Neural progenitor cell (in vitro differentiated cells): Measurements from ENCODE around the gene MARCHF4. TPM values are rescaled to one million over a fixed set of nuclear protein-coding genes. Genes with fewer than 3 reads are reported as not detected.

ENCODE experiments used
- DNase-seq: peaks from one replicate; pipeline ENCODE4 v3.0.0-alpha.2; 2016; ENCODE audit warnings: low spot score
- H2AFZ ChIP-seq: fragments of 200-600 bp; sonication (generic); replicated peaks from 2 replicates; pipeline ENCODE4 v1.6.1; 2016; ENCODE audit warnings: antibody characterized with exemption
- H3F3A ChIP-seq: fragments of 200-600 bp; sonication (generic); 2 replicates; pipeline ENCODE4 v1.6.1; 2016; ENCODE audit warnings: antibody characterized with exemption, low read depth
- H3K27ac ChIP-seq: fragments of 200-600 bp; sonication (generic); 2 replicates; pipeline ENCODE4 v1.5.1; 2016; ENCODE audit warnings: mild to moderate bottlenecking
- H3K27me3 ChIP-seq: fragments of 200-600 bp; sonication (generic); 2 replicates; pipeline ENCODE4 v1.6.1; 2016; ENCODE audit warnings: mild to moderate bottlenecking, moderate library complexity
- H3K36me3 ChIP-seq: fragments of 200-600 bp; sonication (generic); 2 replicates; pipeline ENCODE4 v1.5.1; 2016
- H3K4me1 ChIP-seq: fragments of 200-600 bp; sonication (generic); 2 replicates; pipeline ENCODE4 v1.6.1; 2016; ENCODE audit warnings: mixed run types
- H3K4me2 ChIP-seq: fragments of 200-600 bp; sonication (generic); 2 replicates; pipeline ENCODE4 v1.6.1; 2016
- H3K4me3 ChIP-seq: fragments of 200-600 bp; sonication (generic); 2 replicates; pipeline ENCODE4 v1.5.1; 2016
- H3K79me2 ChIP-seq: fragments of 200-600 bp; sonication (generic); 2 replicates; pipeline ENCODE4 v1.6.1; 2016; ENCODE audit warnings: low read depth
- H3K9ac ChIP-seq: fragments of 200-600 bp; sonication (generic); 2 replicates; pipeline ENCODE4 v1.6.1; 2016
- H3K9me3 ChIP-seq: fragments of 200-600 bp; sonication (generic); 2 replicates; pipeline ENCODE4 v1.5.1; 2016; ENCODE audit warnings: low read depth
- H4K20me1 ChIP-seq: fragments of 200-600 bp; sonication (generic); 2 replicates; pipeline ENCODE4 v1.6.1; 2016; ENCODE audit warnings: low read depth
- H3K27ac Mint-ChIP-seq: 3 replicates; pipeline ENCODE4 v1.8.0; 2021; ENCODE audit warnings: mixed read lengths
- H3K27me3 Mint-ChIP-seq: 2 replicates; pipeline ENCODE4 v1.8.0; 2022; ENCODE audit warnings: low read depth, mild to moderate bottlenecking, inconsistent platforms, moderate library complexity, mixed read lengths; ENCODE audit not compliant: insufficient read depth
- H3K36me3 Mint-ChIP-seq: 3 replicates; pipeline ENCODE4 v1.8.0; 2021; ENCODE audit warnings: mixed read lengths
- H3K4me1 Mint-ChIP-seq: 3 replicates; pipeline ENCODE4 v1.8.0; 2021; ENCODE audit warnings: mixed read lengths
- H3K4me3 Mint-ChIP-seq: 3 replicates; pipeline ENCODE4 v1.8.0; 2021; ENCODE audit warnings: mild to moderate bottlenecking, moderate library complexity, mixed read lengths
- H3K9me3 Mint-ChIP-seq: 3 replicates; pipeline ENCODE4 v1.8.0; 2020; ENCODE audit warnings: mixed read lengths
- EZH2 ChIP-seq: fragments of 200-600 bp; sonication (generic); IDR thresholded peaks from 2 replicates; pipeline ENCODE4 v1.6.1; 2017; ENCODE audit warnings: antibody characterized with exemption, mild to moderate bottlenecking, moderate library complexity
- EZH2phosphoT487 ChIP-seq: fragments of 200-600 bp; sonication (generic); IDR thresholded peaks from 2 replicates; pipeline ENCODE4 v1.6.1; 2017; ENCODE audit warnings: antibody characterized with exemption
- total RNA-seq: library from RNA; depleted of rRNA; stranded (reverse); fragments of >200 nt; gene quantifications from 2 replicates; pipeline ENCODE4 v1.2.3, GENCODE V29; 2015; ENCODE audit warnings: low replicate concordance
- TF ChIP-seq, protein P1 (sequence below): fragments of 200-600 bp; sonication (generic); IDR thresholded peaks from 2 replicates; pipeline ENCODE4 v1.5.1; 2017; ENCODE audit warnings: antibody characterized with exemption, mild to moderate bottlenecking

MARCHF4 gene
- total RNA-seq, 1 donor from 2014 or later: 0.26 TPM

- Histone ChIP-seq H3K27ac (no peak overlapping the region), H2AFZ (no peak overlapping the region), H3K36me3 (no peaks in the 10 kb centered on the region), H3K4me2 (no peak overlapping the region), H3K4me1 (peaks cover 17% of the 10 kb centered on the region), H3K79me2 (no peaks in the 10 kb centered on the region), H3K27me3 (no peaks in the 10 kb centered on the region), H3K9ac (no peak overlapping the region), H3K4me3 (no peak overlapping the region), H4K20me1 (no peaks in the 10 kb centered on the region), H3F3A (peaks cover 15% of the 10 kb centered on the region), H3K9me3 (no peaks in the 10 kb centered on the region)
- peaks cover 40% of the 10 kb centered on the region for H3K4me1 Mint-ChIP-seq
- no peaks in the 10 kb centered on the region for H3K36me3 Mint-ChIP-seq
- TF ChIP-seq, protein P1, sequence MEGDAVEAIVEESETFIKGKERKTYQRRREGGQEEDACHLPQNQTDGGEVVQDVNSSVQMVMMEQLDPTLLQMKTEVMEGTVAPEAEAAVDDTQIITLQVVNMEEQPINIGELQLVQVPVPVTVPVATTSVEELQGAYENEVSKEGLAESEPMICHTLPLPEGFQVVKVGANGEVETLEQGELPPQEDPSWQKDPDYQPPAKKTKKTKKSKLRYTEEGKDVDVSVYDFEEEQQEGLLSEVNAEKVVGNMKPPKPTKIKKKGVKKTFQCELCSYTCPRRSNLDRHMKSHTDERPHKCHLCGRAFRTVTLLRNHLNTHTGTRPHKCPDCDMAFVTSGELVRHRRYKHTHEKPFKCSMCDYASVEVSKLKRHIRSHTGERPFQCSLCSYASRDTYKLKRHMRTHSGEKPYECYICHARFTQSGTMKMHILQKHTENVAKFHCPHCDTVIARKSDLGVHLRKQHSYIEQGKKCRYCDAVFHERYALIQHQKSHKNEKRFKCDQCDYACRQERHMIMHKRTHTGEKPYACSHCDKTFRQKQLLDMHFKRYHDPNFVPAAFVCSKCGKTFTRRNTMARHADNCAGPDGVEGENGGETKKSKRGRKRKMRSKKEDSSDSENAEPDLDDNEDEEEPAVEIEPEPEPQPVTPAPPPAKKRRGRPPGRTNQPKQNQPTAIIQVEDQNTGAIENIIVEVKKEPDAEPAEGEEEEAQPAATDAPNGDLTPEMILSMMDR: no peak
- no peak for TF ChIP-seq EZH2
- no peak for TF ChIP-seq EZH2phosphoT487
- peaks cover 19% of the 10 kb centered on the region for H3K27me3 Mint-ChIP-seq
- DNase-seq: no peak
- peak overlapping the region; percentile 47 for H3K4me3 Mint-ChIP-seq
- H3K9me3 Mint-ChIP-seq: no peaks in the 10 kb centered on the region
- peak overlapping the region; percentile 50 for H3K27ac Mint-ChIP-seq
Observed at GRCh38 chr2:216350214-216350791, 22.0 kb downstream of the MARCHF4 start.

DNA sequence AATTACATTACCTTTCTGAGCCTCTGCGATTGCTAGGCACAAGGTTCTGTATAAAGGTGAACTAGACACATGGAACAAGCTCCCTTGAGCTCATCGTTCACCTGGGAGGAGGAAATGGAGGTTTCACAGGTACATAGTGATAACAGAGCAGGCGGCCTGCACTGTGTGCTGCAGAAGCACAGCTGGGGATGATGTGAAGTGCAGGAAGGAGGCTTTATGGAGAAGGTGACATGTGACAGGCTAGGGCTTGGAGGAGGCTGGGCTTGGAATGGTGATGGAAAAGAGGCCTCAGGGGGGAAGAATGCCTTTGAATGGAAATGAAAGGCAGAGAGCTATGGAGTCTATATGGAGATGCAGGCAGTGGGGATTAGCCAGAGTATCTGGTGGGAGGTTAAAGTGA is 22.9 kb downstream of the MARCHF4 start:
- peaks cover 18% of the 10 kb centered on the region for H3K27me3 Mint-ChIP-seq
- TF ChIP-seq EZH2phosphoT487: no peak
- TF ChIP-seq, protein P1: no peak
- no peak for TF ChIP-seq EZH2
- Histone ChIP-seq H3F3A (peaks cover 15% of the 10 kb centered on the region), H3K9ac (no peak overlapping the region), H3K79me2 (no peaks in the 10 kb centered on the region), H3K4me2 (peak overlapping the region; percentile 1), H4K20me1 (no peaks in the 10 kb centered on the region), H3K4me1 (peaks cover 26% of the 10 kb centered on the region), H2AFZ (no peak overlapping the region), H3K9me3 (no peaks in the 10 kb centered on the region), H3K36me3 (no peaks in the 10 kb centered on the region), H3K4me3 (no peak overlapping the region), H3K27me3 (no peaks in the 10 kb centered on the region), H3K27ac (no peak overlapping the region)
- H3K4me3 Mint-ChIP-seq: peak overlapping the region; percentile 33
- peak overlapping the region; percentile 51 for H3K27ac Mint-ChIP-seq
- no peaks in the 10 kb centered on the region for H3K9me3 Mint-ChIP-seq
- peaks cover 43% of the 10 kb centered on the region for H3K4me1 Mint-ChIP-seq
- peak; percentile 61 for DNase-seq
- H3K36me3 Mint-ChIP-seq: no peaks in the 10 kb centered on the region

DNA sequence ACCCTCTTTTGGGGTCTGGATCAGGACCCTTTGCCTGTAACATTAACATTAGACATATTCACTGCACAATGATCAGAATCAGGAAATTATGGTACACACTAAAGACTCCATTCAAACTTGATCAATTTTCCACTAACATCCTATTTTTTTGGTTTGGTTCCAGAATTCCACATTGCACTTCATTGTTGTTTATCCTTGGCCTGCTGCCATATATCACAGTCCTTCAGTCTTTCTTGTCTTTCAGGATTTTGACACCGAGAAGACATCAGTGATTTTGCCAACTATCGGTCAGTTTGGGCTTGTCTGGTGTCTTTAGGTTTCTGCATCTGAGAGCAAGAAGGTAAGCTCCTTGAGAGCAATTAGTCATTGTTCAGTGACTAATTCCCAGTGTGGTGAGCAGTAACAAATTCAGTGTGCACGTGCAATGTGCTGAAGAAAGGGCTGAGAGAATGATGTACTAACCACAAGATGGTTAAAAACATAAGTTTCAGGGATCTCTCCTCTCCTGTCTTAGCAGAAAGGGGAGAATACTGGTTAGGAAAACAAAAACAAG is 23.5 kb downstream of the MARCHF4 start:
- no peaks in the 10 kb centered on the region for H3K36me3 ChIP-seq
- H3K4me2 ChIP-seq: peak overlapping the region; percentile 1
- TF ChIP-seq EZH2phosphoT487 (no peak), EZH2 (no peak)
- TF ChIP-seq, protein P1: no peak
- Mint-ChIP-seq H3K9me3 (no peaks in the 10 kb centered on the region), H3K27me3 (peaks cover 16% of the 10 kb centered on the region), H3K36me3 (no peaks in the 10 kb centered on the region), H3K27ac (no peak overlapping the region), H3K4me3 (no peak overlapping the region), H3K4me1 (peaks cover 43% of the 10 kb centered on the region)
- H4K20me1 ChIP-seq: no peaks in the 10 kb centered on the region
- H3K79me2 ChIP-seq: no peaks in the 10 kb centered on the region
- no peak overlapping the region for H3K4me3 ChIP-seq
- H3K9ac ChIP-seq: no peak overlapping the region
- peaks cover 15% of the 10 kb centered on the region for H3F3A ChIP-seq
- peaks cover 26% of the 10 kb centered on the region for H3K4me1 ChIP-seq
- no peaks in the 10 kb centered on the region for H3K27me3 ChIP-seq
- no peak overlapping the region for H2AFZ ChIP-seq
- DNase-seq: no peak
- H3K27ac ChIP-seq: no peak overlapping the region
- H3K9me3 ChIP-seq: no peaks in the 10 kb centered on the region
